A673 (cell line): ENCODE data around the gene UBE2R2. TPM values are rescaled to one million over a fixed set of nuclear protein-coding genes. Genes with fewer than 3 reads are reported as not detected.

Experiments used
- BruUV-seq: library from RNA; stranded (reverse); fragments of 400-500 nt; replicated peaks from 2 replicates; lab custom pipeline; 2021; lab: Mats Ljungman, UMichigan
- CTCF ChIA-PET: fragments of 300-600 bp; sonication (Branson Sonifier 250); formaldehyde crosslinking; loops from one replicate; lab custom pipeline; 2022; ENCODE audit warnings: antibody characterized with exemption; lab: Charles Lee
- POLR2A ChIA-PET: fragments of 300-600 bp; sonication (Branson Sonifier 250); formaldehyde crosslinking; loops from one replicate; lab custom pipeline; 2022; ENCODE audit warnings: antibody characterized with exemption; ENCODE audit not compliant: low non-redundant PET; lab: Charles Lee
- DNase-seq: peaks from one replicate; pipeline ENCODE4 v3.0.0-alpha.2; 2015; ENCODE audit warnings: low spot score
- H3K27ac ChIP-seq: fragments of 200-600 bp; sonication (generic); 2 replicates; pipeline ENCODE4 v1.5.1; 2016; ENCODE audit warnings: mixed run types, low read depth, mild to moderate bottlenecking, mixed read lengths, antibody characterized with exemption, low read length; ENCODE audit not compliant: poor library complexity, severe bottlenecking
- H3K27me3 ChIP-seq: fragments of 200-600 bp; sonication (generic); replicated peaks from 2 replicates; pipeline ENCODE4 v1.6.1; 2017; ENCODE audit warnings: mixed run types, low read depth, mild to moderate bottlenecking, mixed read lengths, antibody characterized with exemption, low read length; ENCODE audit not compliant: insufficient read depth, poor library complexity
- H3K36me3 ChIP-seq: fragments of 200-600 bp; sonication (generic); 2 replicates; pipeline ENCODE4 v1.6.1; 2016; ENCODE audit warnings: mixed run types, mild to moderate bottlenecking, mixed read lengths, antibody characterized with exemption, low read length; ENCODE audit not compliant: insufficient read depth, poor library complexity, severe bottlenecking
- H3K4me1 ChIP-seq: fragments of 200-600 bp; sonication (generic); 2 replicates; pipeline ENCODE4 v1.6.1; 2017; ENCODE audit warnings: mixed run types, mild to moderate bottlenecking, mixed read lengths, antibody characterized with exemption, low read length; ENCODE audit not compliant: insufficient read depth, poor library complexity, severe bottlenecking
- H3K4me3 ChIP-seq: fragments of 200-600 bp; sonication (generic); 2 replicates; pipeline ENCODE4 v1.5.1; 2016; ENCODE audit warnings: low read depth, mixed run types, mild to moderate bottlenecking, mixed read lengths, low read length; ENCODE audit not compliant: poor library complexity, severe bottlenecking
- H3K9me3 ChIP-seq: fragments of 200-600 bp; sonication (generic); 2 replicates; pipeline ENCODE4 v1.6.1; 2016; ENCODE audit warnings: mixed run types, low read depth, mild to moderate bottlenecking, mixed read lengths, antibody characterized with exemption, low read length; ENCODE audit not compliant: poor library complexity, severe bottlenecking
- EZH2 ChIP-seq: fragments of 200-600 bp; sonication (generic); IDR thresholded peaks from 2 replicates; pipeline ENCODE4 v1.6.1; 2017; ENCODE audit warnings: borderline replicate concordance, low read depth, mild to moderate bottlenecking, mixed read lengths, antibody characterized with exemption, low read length; ENCODE audit not compliant: poor library complexity, severe bottlenecking
- intact Hi-C: fragments of 100-400 bp; cut with micrococcal nuclease; formaldehyde crosslinking; loops from one replicate; pipeline ENCODE4 v1.10.0; 2022; ENCODE audit not compliant: unreplicated experiment
- total RNA-seq: library from RNA; stranded (reverse); gene quantifications from 2 replicates; pipeline ENCODE4 v1.2.3, GENCODE V29; 2021
- TF ChIP-seq, protein P1 (sequence below): fragments of 300-800, 200-600 bp; sonication (generic); conservative IDR thresholded peaks from 2 replicates; pipeline ENCODE4 v1.5.1; 2017; ENCODE audit warnings: low read depth, mild to moderate bottlenecking, antibody characterized with exemption, low read length, moderate library complexity, mixed read lengths

UBE2R2 gene
- total RNA-seq, 1 experiment from 2014 or later: 49.2 TPM

GRCh38 chr9:33923079-33923478 lies 106.1 kb downstream of the UBE2R2 start:
- CTCF ChIA-PET: interaction anchor here (0.6 kb wide), 1 partner anchor 80 kb away, joined by 7 read pairs; no protein-coding TSS in a partner anchor

GRCh38 chr9:33923998-33924701 lies 107.2 kb downstream of the UBE2R2 start:
- Histone ChIP-seq H3K27ac (no peak overlapping the region), H3K4me1 (no peaks in the 10 kb centered on the region), H3K4me3 (no peak overlapping the region), H3K27me3 (no peaks in the 10 kb centered on the region), H3K36me3 (peaks cover 95% of the 10 kb centered on the region), H3K9me3 (no peaks in the 10 kb centered on the region)
- TF ChIP-seq EZH2: no peak
- TF ChIP-seq, protein P1, sequence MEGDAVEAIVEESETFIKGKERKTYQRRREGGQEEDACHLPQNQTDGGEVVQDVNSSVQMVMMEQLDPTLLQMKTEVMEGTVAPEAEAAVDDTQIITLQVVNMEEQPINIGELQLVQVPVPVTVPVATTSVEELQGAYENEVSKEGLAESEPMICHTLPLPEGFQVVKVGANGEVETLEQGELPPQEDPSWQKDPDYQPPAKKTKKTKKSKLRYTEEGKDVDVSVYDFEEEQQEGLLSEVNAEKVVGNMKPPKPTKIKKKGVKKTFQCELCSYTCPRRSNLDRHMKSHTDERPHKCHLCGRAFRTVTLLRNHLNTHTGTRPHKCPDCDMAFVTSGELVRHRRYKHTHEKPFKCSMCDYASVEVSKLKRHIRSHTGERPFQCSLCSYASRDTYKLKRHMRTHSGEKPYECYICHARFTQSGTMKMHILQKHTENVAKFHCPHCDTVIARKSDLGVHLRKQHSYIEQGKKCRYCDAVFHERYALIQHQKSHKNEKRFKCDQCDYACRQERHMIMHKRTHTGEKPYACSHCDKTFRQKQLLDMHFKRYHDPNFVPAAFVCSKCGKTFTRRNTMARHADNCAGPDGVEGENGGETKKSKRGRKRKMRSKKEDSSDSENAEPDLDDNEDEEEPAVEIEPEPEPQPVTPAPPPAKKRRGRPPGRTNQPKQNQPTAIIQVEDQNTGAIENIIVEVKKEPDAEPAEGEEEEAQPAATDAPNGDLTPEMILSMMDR: no peak
- no TSS peak for BruUV-seq
- DNase-seq: no peak
- intact Hi-C loops: no loop called here
- ChIA-PET CTCF (interaction anchor here (0.6 to 1.9 kb wide), 2 partner anchors 67 to 150 kb away, joined by 3 to 7 read pairs; no protein-coding TSS in a partner anchor), POLR2A (no interaction called here)

More at GRCh38 chr9:33923079-33923478, 106.1 kb downstream of the UBE2R2 start:
- POLR2A ChIA-PET: no interaction called here
- no peaks in the 10 kb centered on the region for H3K9me3 ChIP-seq
- no peak for DNase-seq
- no peak overlapping the region for H3K4me3 ChIP-seq
- intact Hi-C loops: no loop called here
- peaks cover 96% of the 10 kb centered on the region for H3K36me3 ChIP-seq
- no peaks in the 10 kb centered on the region for H3K27me3 ChIP-seq
- H3K27ac ChIP-seq: no peak overlapping the region
- no peaks in the 10 kb centered on the region for H3K4me1 ChIP-seq
- BruUV-seq: no TSS peak
- TF ChIP-seq EZH2: no peak
- TF ChIP-seq, protein P1: no peak

GRCh38 chr9:33924978-33925797 lies 108.2 kb downstream of the UBE2R2 start:
- CTCF ChIA-PET: interaction anchor here (0.5 to 1.9 kb wide), 6 partner anchors 10 to 149 kb away, joined by 3 to 7 read pairs (median 4); no protein-coding TSS in a partner anchor
- Histone ChIP-seq H3K36me3 (peaks cover 90% of the 10 kb centered on the region), H3K27ac (no peak overlapping the region), H3K9me3 (no peaks in the 10 kb centered on the region), H3K4me1 (no peaks in the 10 kb centered on the region), H3K4me3 (no peak overlapping the region), H3K27me3 (no peaks in the 10 kb centered on the region)
- DNase-seq: peak; percentile 68
- TF ChIP-seq, protein P1: peak; percentile 81
- TF ChIP-seq EZH2: no peak
- intact Hi-C loops: loop anchor here (1.0 kb wide), 1 partner anchor 149 kb away; no protein-coding TSS in a partner anchor
- no TSS peak for BruUV-seq
- POLR2A ChIA-PET: no interaction called here
